Lower lobe of right lung (tissue), 2 donors: ENCODE data around the gene BDNF. TPM values are rescaled to one million over a fixed set of nuclear protein-coding genes. Genes with fewer than 3 reads are reported as not detected.

Experiments used
- ATAC-seq, 2 donors: fragments of 200-7000 bp; cut with Tn5 transposase; one replicate each; pipeline ENCODE4 v1.9.1; 2020 to 2022; ENCODE audit warnings: mild to moderate bottlenecking in 2 of 2, moderate library complexity in 2 of 2
- DNase-seq: peaks from one replicate; pipeline ENCODE4 v3.0.0-alpha.2; 2020
- H3K27ac ChIP-seq: fragments of 200-600 bp; one replicate; pipeline ENCODE4 v1.8.0; 2022
- H3K27me3 ChIP-seq: fragments of 200-600 bp; one replicate; pipeline ENCODE4 v1.8.0; 2022; ENCODE audit warnings: low read depth
- H3K36me3 ChIP-seq: fragments of 200-600 bp; one replicate; pipeline ENCODE4 v1.8.0; 2022; ENCODE audit warnings: mild to moderate bottlenecking
- H3K4me1 ChIP-seq: fragments of 200-600 bp; one replicate; pipeline ENCODE4 v1.8.0; 2022
- H3K4me3 ChIP-seq: fragments of 200-600 bp; one replicate; pipeline ENCODE4 v1.8.0; 2022; ENCODE audit warnings: mild to moderate bottlenecking
- H3K9me3 ChIP-seq: fragments of 200-600 bp; one replicate; pipeline ENCODE4 v1.8.0; 2022
- intact Hi-C: fragments of 100-400 bp; cut with DNase I; formaldehyde crosslinking; loops from one replicate; pipeline ENCODE4 v1.11.0; 2022
- total RNA-seq: library from RNA; stranded (reverse); fragmentation: NEBNext Ultra II Directional; extraction: Animal tissue kit (Norgen Biotek cat#: 25700); gene quantifications from one replicate; pipeline ENCODE4 v1.2.1, GENCODE V29; 2021
- TF ChIP-seq, protein P1 (sequence below): fragments of 200-600 bp; IDR thresholded peaks from one replicate; pipeline ENCODE4 v1.8.0; 2022; ENCODE audit warnings: antibody characterized with exemption, mild to moderate bottlenecking
- donor health status: DM: no; HTN: yes; CAD: no; lungs with severe emphysema.

The BDNF gene
- total RNA-seq, 1 donor from 2014 or later: 3.4 TPM

DNA sequence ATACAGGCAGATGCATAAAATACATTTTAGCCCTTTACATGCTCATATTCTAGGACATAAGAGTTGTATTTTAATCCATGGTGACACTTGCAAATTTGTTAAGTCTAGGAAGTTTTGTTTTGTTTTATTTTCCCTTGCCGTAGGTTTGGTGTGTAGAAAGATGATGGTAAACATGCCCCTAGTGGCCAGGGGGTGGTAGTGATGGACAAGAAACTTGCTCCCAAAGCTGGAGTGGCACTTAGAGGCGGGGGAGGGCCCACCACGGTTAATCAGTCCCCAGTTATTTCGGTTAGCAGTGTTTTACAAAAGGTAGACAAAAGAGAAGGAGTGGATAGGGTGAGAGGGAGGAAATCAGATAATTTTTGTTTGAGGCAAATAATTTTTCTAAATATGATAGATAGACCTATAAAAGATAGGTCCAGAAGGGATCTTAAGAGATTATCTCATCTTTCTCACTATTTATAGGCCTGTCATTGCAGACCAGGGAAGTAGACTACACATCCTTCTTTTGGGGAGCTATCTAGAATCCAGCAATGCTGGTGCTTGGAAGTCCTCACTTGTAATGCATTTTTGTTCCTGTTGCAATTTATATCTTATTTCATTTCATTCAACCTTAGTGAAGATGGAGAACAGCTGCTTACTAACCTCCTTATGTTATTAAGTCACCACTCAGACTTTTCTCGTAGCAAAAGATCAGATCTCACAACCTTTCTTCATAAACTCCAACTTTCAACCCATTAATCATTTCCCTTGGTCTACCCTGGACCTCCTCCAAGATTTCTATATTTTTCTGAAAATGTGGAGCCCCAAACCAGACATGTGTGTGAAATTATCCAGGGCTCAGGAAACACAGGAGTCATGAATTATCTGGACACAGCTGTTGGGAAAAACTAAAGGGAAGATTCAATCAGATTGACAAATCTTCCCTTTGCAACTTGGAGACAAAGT is 5.9 kb upstream of the BDNF start:
- peak in 1 of 2 donors; percentile 59 for ATAC-seq

DNA sequence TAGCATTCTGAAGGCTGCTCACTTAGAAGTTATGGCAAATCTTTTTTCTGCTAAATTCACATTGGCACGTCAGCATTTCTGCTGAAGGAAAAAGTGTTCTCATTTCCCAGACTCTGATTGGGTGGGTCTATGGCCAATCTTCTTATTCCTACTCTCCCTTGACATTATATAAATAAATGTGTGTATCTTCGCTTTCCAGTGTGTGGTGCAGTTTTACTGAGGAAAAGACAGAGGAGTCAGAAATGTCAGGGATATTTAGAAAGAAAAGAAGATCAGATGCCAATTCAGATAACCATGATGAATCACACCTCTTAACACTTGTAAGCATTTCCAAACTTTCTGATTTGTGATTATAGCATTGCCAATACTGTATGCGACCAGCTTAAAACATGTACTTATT is 3.2 kb upstream of the BDNF start:
- intact Hi-C loops: no loop called here
- H3K36me3 ChIP-seq: no peaks in the 10 kb centered on the region
- H3K27me3 ChIP-seq: peaks cover 45% of the 10 kb centered on the region

More for the DNA sequence above, 5.9 kb upstream of the BDNF start:
- Histone ChIP-seq H3K9me3 (no peaks in the 10 kb centered on the region), H3K4me1 (peaks cover 7% of the 10 kb centered on the region), H3K36me3 (no peaks in the 10 kb centered on the region), H3K27ac (no peak overlapping the region), H3K4me3 (no peak overlapping the region), H3K27me3 (peaks cover 19% of the 10 kb centered on the region)
- TF ChIP-seq, protein P1, sequence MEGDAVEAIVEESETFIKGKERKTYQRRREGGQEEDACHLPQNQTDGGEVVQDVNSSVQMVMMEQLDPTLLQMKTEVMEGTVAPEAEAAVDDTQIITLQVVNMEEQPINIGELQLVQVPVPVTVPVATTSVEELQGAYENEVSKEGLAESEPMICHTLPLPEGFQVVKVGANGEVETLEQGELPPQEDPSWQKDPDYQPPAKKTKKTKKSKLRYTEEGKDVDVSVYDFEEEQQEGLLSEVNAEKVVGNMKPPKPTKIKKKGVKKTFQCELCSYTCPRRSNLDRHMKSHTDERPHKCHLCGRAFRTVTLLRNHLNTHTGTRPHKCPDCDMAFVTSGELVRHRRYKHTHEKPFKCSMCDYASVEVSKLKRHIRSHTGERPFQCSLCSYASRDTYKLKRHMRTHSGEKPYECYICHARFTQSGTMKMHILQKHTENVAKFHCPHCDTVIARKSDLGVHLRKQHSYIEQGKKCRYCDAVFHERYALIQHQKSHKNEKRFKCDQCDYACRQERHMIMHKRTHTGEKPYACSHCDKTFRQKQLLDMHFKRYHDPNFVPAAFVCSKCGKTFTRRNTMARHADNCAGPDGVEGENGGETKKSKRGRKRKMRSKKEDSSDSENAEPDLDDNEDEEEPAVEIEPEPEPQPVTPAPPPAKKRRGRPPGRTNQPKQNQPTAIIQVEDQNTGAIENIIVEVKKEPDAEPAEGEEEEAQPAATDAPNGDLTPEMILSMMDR: peak; percentile 54
- intact Hi-C loops: no loop called here
- DNase-seq: no peak

DNA sequence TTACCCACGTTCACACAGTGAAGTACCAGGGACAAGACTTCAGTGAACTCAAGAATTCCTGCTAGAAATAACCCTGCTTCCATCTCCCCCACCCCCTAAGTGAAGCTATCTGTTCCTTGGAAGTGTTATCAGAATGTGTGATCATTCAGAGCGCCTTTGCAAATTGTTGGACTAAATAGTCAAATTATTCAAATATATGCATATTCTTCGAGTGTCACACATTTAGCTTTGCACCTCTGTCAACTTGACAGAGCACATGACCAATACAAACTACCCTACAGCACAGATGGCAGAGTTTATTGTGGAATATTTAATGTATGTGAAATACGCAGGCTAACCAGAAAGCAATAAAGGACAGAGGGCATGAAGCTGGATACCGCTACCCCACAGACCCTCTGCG is 2.6 kb upstream of the BDNF start:
- Histone ChIP-seq H3K27ac (no peak overlapping the region), H3K4me3 (no peak overlapping the region), H3K27me3 (peaks cover 52% of the 10 kb centered on the region), H3K9me3 (no peaks in the 10 kb centered on the region), H3K4me1 (peaks cover 31% of the 10 kb centered on the region), H3K36me3 (no peaks in the 10 kb centered on the region)
- no peak for DNase-seq
- ATAC-seq: no peak
- intact Hi-C loops: no loop called here
- TF ChIP-seq, protein P1: no peak

More for the DNA sequence above, 3.2 kb upstream of the BDNF start:
- H3K27ac ChIP-seq: no peak overlapping the region
- no peak for ATAC-seq
- peaks cover 30% of the 10 kb centered on the region for H3K4me1 ChIP-seq
- H3K4me3 ChIP-seq: no peak overlapping the region
- no peak for DNase-seq
- no peaks in the 10 kb centered on the region for H3K9me3 ChIP-seq
- TF ChIP-seq, protein P1: no peak

DNA sequence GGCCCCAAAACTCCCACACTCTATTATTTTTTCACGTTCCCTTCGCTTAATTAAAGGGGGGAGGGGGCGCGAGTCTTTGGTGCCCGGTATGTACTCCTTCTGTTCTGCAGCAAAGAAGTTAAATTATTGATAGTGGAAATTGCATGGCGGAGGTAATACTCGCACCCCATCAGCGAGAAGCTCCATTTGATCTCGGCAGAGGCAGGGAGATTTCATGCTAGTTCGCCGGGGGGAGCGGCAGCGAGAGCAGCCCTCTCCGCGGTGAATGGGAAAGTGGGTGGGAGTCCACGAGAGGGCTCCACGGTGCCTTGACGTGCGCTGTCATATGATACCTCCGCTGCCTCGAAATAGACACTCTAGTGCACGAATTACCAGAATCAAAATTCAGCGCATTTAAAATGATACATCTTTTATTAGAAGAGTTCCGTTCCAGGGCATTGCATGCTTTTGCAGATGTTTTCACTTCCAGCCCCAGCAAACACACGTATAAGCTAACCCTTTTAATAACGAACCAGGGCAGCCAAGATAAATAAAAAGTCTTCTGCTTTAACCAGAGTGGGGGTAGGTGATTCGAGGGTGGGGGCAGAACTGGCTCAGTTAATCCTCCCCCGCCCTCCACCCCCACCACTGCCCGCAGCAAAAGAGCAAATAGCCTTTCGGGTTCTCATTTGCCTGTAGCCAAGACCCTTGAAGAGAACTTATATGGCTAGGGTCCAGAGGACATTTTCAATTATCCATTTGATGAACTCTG is 1.3 kb upstream of the BDNF start:
- peaks cover 63% of the 10 kb centered on the region for H3K27me3 ChIP-seq
- no peaks in the 10 kb centered on the region for H3K36me3 ChIP-seq
- intact Hi-C loops: no loop called here
- no peak overlapping the region for H3K27ac ChIP-seq
- H3K4me3 ChIP-seq: peak overlapping the region; percentile 58
- ATAC-seq (peak in 1 of 2 donors; percentile 28), DNase-seq (no peak)
- TF ChIP-seq, protein P1: no peak
- H3K4me1 ChIP-seq: peaks cover 31% of the 10 kb centered on the region
- no peaks in the 10 kb centered on the region for H3K9me3 ChIP-seq

DNA sequence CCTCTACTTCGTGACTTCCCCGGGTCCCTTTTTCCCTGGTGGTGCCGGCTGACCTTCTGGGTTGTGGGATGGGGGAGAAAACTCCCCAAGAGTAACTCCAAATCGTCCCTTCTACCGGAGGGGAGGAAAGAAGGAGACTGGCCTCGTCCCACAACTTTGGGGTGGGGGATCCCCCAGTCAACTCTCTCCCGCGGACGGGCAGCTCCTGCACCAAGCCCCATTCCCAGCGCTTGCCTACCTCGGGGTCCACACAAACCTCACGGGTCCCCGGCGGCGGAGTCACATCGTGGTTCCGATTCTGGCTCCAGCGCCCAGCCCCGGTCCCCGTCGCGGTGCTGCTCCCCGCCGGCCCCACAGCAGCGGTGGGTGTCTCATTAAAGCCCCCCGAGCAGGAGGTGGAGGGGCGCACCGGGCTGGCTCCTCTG is 317 bp downstream of the BDNF start:
- H3K4me3 ChIP-seq: peak overlapping the region; percentile 58
- TF ChIP-seq, protein P1: no peak
- intact Hi-C loops: no loop called here
- ATAC-seq (peak in 1 of 2 donors; percentile 31), DNase-seq (peak; percentile 45)
- peaks cover 70% of the 10 kb centered on the region for H3K27me3 ChIP-seq
- H3K9me3 ChIP-seq: no peaks in the 10 kb centered on the region
- no peaks in the 10 kb centered on the region for H3K36me3 ChIP-seq
- H3K27ac ChIP-seq: no peak overlapping the region
- peaks cover 31% of the 10 kb centered on the region for H3K4me1 ChIP-seq
